C4-2B (cell line): ENCODE results near the gene DYRK1A.

Source experiments
- H3K27ac ChIP-seq: fragments of 450-650 bp; 2 replicates; pipeline ENCODE4 v1.5.1; 2017
- ZFX ChIP-seq: fragments of 450-650 bp; IDR thresholded peaks from 2 replicates; pipeline ENCODE4 v1.6.1; 2017
- TF ChIP-seq, protein P1 (sequence below): fragments of 450-650 bp; conservative IDR thresholded peaks from 2 replicates; pipeline ENCODE4 v1.5.1; 2017; ENCODE audit warnings: mild to moderate bottlenecking

DYRK1A gene

DNA sequence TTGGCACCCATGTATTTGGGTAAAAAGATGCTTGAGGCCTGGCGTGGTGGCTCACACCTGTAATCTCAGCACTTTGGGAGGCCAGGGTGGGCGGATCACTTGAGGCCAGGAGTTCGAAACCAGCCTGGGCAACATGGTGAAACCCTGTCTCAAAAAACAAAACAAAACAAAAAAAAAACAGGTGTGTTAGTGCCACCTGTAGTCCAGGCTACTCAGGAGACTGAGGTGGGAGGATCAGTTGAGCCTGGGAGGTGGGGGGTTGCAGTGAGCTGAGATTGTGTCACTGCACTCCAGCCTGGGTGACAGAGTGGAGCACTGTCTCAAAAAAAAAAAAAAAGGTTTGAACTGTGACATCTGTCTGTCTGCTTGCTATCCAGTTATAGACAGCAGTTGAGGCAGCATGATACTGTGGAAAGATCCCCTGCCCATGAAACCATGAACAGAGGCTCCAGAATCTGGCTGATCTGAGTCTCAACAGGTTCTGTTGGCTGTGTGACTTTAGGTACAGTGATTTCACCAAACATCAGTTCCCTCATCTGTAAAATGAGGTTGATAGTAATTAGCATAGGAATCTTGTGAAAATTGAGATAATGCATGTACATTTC, 5.7 kb downstream of the DYRK1A start:
- no peak overlapping the region for H3K27ac ChIP-seq
- no peak for TF ChIP-seq ZFX
- TF ChIP-seq, protein P1, sequence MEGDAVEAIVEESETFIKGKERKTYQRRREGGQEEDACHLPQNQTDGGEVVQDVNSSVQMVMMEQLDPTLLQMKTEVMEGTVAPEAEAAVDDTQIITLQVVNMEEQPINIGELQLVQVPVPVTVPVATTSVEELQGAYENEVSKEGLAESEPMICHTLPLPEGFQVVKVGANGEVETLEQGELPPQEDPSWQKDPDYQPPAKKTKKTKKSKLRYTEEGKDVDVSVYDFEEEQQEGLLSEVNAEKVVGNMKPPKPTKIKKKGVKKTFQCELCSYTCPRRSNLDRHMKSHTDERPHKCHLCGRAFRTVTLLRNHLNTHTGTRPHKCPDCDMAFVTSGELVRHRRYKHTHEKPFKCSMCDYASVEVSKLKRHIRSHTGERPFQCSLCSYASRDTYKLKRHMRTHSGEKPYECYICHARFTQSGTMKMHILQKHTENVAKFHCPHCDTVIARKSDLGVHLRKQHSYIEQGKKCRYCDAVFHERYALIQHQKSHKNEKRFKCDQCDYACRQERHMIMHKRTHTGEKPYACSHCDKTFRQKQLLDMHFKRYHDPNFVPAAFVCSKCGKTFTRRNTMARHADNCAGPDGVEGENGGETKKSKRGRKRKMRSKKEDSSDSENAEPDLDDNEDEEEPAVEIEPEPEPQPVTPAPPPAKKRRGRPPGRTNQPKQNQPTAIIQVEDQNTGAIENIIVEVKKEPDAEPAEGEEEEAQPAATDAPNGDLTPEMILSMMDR = no peak

DNA sequence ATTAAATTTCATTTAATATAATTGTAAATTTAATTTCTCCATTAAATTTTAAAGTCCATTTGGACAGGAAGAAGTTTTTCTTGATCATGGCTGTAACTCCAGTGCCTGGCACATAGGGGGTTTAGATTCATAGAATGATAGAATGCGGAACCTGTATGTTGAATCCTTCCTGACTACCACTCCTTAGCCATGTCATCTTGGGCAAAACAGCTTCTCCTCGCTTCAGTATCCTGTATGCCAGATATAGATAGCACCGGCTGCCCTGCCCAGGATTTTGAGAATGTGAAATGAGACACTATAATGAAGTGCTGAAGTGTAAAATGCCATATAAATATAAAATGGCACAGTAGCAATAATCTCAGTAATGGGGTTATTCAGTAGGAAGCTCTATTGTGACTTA, 6.4 kb downstream of the DYRK1A start:
- H3K27ac ChIP-seq = no peak overlapping the region
- TF ChIP-seq, protein P1 = no peak

DNA sequence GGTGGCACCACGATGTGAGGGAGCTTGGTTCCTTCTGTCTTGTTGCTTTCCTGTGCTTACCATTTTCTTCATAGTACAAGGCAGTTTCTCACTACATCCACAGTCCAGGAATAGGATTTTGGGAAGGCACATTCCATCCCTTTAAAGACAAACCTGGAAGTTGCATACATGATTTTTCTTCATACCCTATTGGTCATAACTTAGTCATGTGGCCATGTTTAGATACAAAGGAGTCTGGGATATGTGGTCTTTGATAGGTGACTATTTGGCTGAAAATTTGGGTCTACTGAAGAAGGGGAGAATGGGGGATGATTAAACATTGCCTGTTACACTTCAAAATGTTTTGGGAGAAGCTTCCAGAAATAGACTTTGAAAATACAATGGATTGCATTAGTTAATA, 7.0 kb downstream of the DYRK1A start:
- no peak overlapping the region for H3K27ac ChIP-seq
- no peak for TF ChIP-seq ZFX
- TF ChIP-seq, protein P1 = no peak

DNA sequence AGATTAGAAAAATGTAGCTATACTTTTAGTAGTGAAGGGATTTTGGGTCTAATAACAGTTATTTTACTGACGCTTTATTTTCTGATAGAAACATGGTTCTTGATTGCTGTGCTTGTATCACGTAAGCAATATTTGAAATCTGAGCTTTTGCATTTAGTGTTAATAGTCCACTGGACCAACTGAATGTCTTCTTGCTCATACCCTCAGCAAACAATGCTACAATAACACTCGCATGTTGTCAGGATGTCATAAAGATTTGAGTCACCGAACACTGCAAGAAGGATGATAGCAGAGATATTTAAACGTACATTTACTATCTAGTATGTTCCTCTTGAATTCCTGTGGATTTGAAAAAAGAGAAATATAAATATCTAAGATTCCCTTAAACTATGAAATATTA, 7.5 kb downstream of the DYRK1A start:
- TF ChIP-seq, protein P1 = no peak
- no peak for TF ChIP-seq ZFX
- no peak overlapping the region for H3K27ac ChIP-seq

DNA sequence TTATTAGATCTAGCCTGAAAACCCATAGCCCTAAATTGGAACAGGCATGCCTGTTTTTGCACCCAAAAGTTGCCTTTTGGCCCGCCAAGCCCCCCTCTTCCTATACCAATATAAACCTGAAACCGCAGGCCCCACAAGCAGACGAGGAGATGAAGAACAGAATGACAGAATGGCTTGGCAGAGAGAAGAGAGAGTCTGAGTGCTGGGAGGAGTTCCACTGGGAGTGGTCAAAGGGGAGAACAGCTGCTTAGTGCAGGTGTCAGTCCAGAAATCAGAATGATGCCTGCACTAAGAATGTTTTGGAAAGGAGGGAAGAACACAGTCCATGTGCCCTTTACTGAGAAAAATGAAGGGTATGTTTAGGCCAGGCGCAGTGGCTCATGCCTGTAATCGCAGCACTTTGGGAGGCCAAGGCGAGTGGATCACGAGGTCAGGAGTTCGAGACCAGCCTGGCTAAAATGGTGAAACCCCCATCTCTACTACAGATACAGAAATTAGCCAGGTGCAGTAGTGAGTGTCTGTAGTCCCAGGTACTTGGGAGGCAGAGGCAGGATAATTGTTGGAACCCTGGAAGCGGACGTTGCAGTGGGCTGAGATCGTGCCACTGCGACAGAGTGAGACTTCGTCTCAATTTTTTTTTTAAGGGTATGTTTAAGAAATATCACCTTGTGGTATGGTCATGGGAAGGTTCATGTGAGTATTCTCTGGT, 9.4 kb downstream of the DYRK1A start:
- TF ChIP-seq ZFX = no peak
- TF ChIP-seq, protein P1 = no peak

DNA sequence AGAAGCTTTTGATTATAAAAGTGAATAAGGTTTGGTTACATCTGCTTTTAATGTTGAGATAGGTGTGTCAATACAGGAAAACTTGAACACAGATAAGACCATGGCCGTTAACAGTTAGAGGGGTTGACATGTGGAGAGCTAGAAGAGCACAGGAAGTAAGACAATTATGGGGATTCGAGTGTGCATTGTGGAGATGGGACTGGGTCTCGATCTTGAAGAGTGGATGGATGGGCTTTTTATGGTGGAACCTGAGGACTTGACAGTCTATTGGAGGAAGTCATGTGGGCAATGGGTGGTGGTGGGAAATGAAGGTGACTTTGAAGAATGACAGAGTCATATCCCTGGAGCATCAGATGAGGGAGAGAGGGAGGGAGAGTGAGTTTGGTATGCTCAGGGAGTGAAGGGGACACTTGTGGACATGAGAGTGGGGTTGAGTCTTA, 12.1 kb downstream of the DYRK1A start:
- H3K27ac ChIP-seq = no peak overlapping the region

More for the DNA sequence above, 9.4 kb downstream of the DYRK1A start:
- no peak overlapping the region for H3K27ac ChIP-seq

More for the DNA sequence above, 12.1 kb downstream of the DYRK1A start:
- TF ChIP-seq ZFX = no peak
- TF ChIP-seq, protein P1 = no peak
